Measurements from ENCODE around the gene KEAP1. TPM values are rescaled to one million over a fixed set of nuclear protein-coding genes. Genes with fewer than 3 reads are reported as not detected.

The KEAP1 gene
- total and polyA plus RNA-seq, 2 of the 13 experiments (the other 11 are each of a cell fraction or from before 2014, with no cell fraction given) = 56.7 to 72.9 TPM

- TF ChIP-seq ZHX1 (CRISPR knock-in tag; IDR thresholded peaks at IDR 0.05; ENCODE audit: low read depth) (peak; percentile 46; the same call in 1 of the 2 replicates), BORCS8-MEF2B (CRISPR knock-in tag; IDR thresholded peaks at IDR 0.05) (0 out of 2 replicates have a peak, but pooled peaks have one; percentile 35), ZNF431 (CRISPR knock-in tag; IDR thresholded peaks at IDR 0.05; ENCODE audit: borderline replicate concordance, low read depth) (no peak), ZNF430 (CRISPR knock-in tag; IDR thresholded peaks at IDR 0.05) (no peak), ZNF460 (CRISPR knock-in tag; IDR thresholded peaks at IDR 0.05; ENCODE audit: borderline replicate concordance) (no peak), ZFP41 (CRISPR knock-in tag; IDR thresholded peaks at IDR 0.05; ENCODE audit: borderline replicate concordance) (no peak), ZFP36 (IDR thresholded peaks at IDR 0.05; ENCODE audit: borderline replicate concordance, low read depth, low read length, partially characterized antibody) (no peak), ZNF691 (CRISPR knock-in tag; IDR thresholded peaks at IDR 0.05; ENCODE audit: borderline replicate concordance, low read depth) (no peak), ZNF790 (CRISPR knock-in tag; IDR thresholded peaks at IDR 0.05; ENCODE audit: borderline replicate concordance) (no peak), ZGPAT (CRISPR knock-in tag; IDR thresholded peaks at IDR 0.05) (peak; percentile 39; the same call in 1 of the 2 replicates), RNF219 (CRISPR knock-in tag; IDR thresholded peaks at IDR 0.05) (no peak), SALL2 (CRISPR knock-in tag; IDR thresholded peaks at IDR 0.05) (no peak), TAF1 (CRISPR knock-in tag; IDR thresholded peaks at IDR 0.05) (no peak), ZSCAN5A (CRISPR knock-in tag; IDR thresholded peaks at IDR 0.05; ENCODE audit: borderline replicate concordance) (no peak), DBP (CRISPR knock-in tag; IDR thresholded peaks at IDR 0.05; ENCODE audit: not compliant biosample characterization) (no peak), SCMH1 (CRISPR knock-in tag; IDR thresholded peaks at IDR 0.05; ENCODE audit: borderline replicate concordance) (no peak), KDM5A (IDR thresholded peaks at IDR 0.05; ENCODE audit: borderline replicate concordance, low read length) (no peak), TEF (CRISPR knock-in tag; IDR thresholded peaks at IDR 0.05) (no peak)
Observed at GRCh38 chr19:10544753-10545251, 41.6 kb upstream of the KEAP1 start (continued).

Data from HepG2 (cell line).